ENCODE measurements around the gene TMEM115. TPM values are rescaled to one million over a fixed set of nuclear protein-coding genes. Genes with fewer than 3 reads are reported as not detected.
"Not testable (repeated sequence)": the region's sequence is repeated elsewhere in the genome, so short reads cannot be mapped to it uniquely, and the experiment has no call there.

Gene TMEM115
- total and polyA plus RNA-seq, 5 experiments from 2014 or later: 15.2 to 29.8 (median 28.7) TPM

- H3K9me3 Mint-ChIP-seq: no peaks in the 10 kb centered on the region
- no peaks in the 10 kb centered on the region for H3K36me3 Mint-ChIP-seq
- DNase-seq (no peak), ATAC-seq (no peak)
- H3K4me1 Mint-ChIP-seq: peaks cover 19 to 55% (median 44%) of the 10 kb centered on the region in 4 donors
- POLR2A ChIA-PET: interaction anchor here (0.8 to 5.7 kb wide), 5 partner anchors 9 to 28 kb away, joined by 3 to 53 read pairs (median 16); partner anchors contain the start of genes HYAL3, IFRD2, NAA80 and RASSF1
- no peaks in the 10 kb centered on the region for H3K27me3 Mint-ChIP-seq
- peak overlapping the region; percentile 12 to 96 (median 46) for H3K4me3 Mint-ChIP-seq
- H3K27ac Mint-ChIP-seq: peak overlapping the region in 2 of 10 donors; percentile 67 to 69
Measured at GRCh38 chr3:50319181-50319893, 40.0 kb downstream of the TMEM115 start.

- DNase-seq (no peak), ATAC-seq (no peak)
- H3K27me3 Mint-ChIP-seq: no peaks in the 10 kb centered on the region
- H3K4me3 Mint-ChIP-seq: peak overlapping the region in 6 of 10 donors; percentile 9 to 95 (median 48)
- H3K4me1 Mint-ChIP-seq: peaks cover 19 to 55% (median 45%) of the 10 kb centered on the region in 4 donors
- POLR2A ChIA-PET: interaction anchor here (0.8 to 3.4 kb wide), 5 partner anchors 9 to 27 kb away, joined by 3 to 17 read pairs (median 9); partner anchors contain the start of genes HYAL3, IFRD2, NAA80 and TUSC2
- peak overlapping the region in 3 of 10 donors; percentile 49 to 74 (median 68) for H3K27ac Mint-ChIP-seq
- H3K9me3 Mint-ChIP-seq: no peaks in the 10 kb centered on the region
- no peaks in the 10 kb centered on the region for H3K36me3 Mint-ChIP-seq
Measured at GRCh38 chr3:50318615-50319014, 40.7 kb downstream of the TMEM115 start.

GRCh38 chr3:50318163-50318562 is 41.2 kb downstream of the TMEM115 start:
- ATAC-seq (no peak), DNase-seq (no peak)
- H3K9me3 Mint-ChIP-seq: no peaks in the 10 kb centered on the region
- no peaks in the 10 kb centered on the region for H3K27me3 Mint-ChIP-seq
- POLR2A ChIA-PET: interaction anchor here (0.8 to 4.7 kb wide), 6 partner anchors 10 to 26 kb away, joined by 3 to 27 read pairs (median 6); partner anchors contain the start of genes HYAL3, IFRD2, NAA80 and TUSC2
- peaks cover 19 to 55% (median 43%) of the 10 kb centered on the region in 4 donors for H3K4me1 Mint-ChIP-seq
- H3K36me3 Mint-ChIP-seq: no peaks in the 10 kb centered on the region
- peak overlapping the region in 4 of 10 donors; percentile 9 to 95 (median 52) for H3K4me3 Mint-ChIP-seq
- H3K27ac Mint-ChIP-seq: peak overlapping the region in 1 of 10 donors; percentile 49

- ATAC-seq (no peak), DNase-seq (no peak)
- H3K4me3 Mint-ChIP-seq: peak overlapping the region in 1 of 10 donors; percentile 84
- H3K36me3 Mint-ChIP-seq: no peaks in the 10 kb centered on the region
- POLR2A ChIA-PET: interaction anchor here (0.6 to 4.7 kb wide), 6 partner anchors 11 to 84 kb away, joined by 3 to 27 read pairs (median 6); partner anchors contain the start of genes HYAL3, IFRD2, NAA80 and TUSC2
- H3K9me3 Mint-ChIP-seq: no peaks in the 10 kb centered on the region
- H3K27ac Mint-ChIP-seq: peak overlapping the region in 2 of 10 donors; percentile 91 to 93
- peaks cover 19 to 51% (median 40%) of the 10 kb centered on the region in 4 donors for H3K4me1 Mint-ChIP-seq
- no peaks in the 10 kb centered on the region for H3K27me3 Mint-ChIP-seq
Measured at GRCh38 chr3:50317300-50317699, 42.0 kb downstream of the TMEM115 start.

GRCh38 chr3:50316657-50317242 is 42.6 kb downstream of the TMEM115 start:
- peak overlapping the region; percentile 7 to 84 (median 65) for H3K4me3 Mint-ChIP-seq
- no peaks in the 10 kb centered on the region for H3K27me3 Mint-ChIP-seq
- H3K4me1 Mint-ChIP-seq: peaks cover 19 to 48% (median 40%) of the 10 kb centered on the region in 4 donors
- DNase-seq (peak in 8 of 10 donors; percentile 24 to 79 (median 41)), ATAC-seq (peak; percentile 67 to 68)
- no peaks in the 10 kb centered on the region for H3K36me3 Mint-ChIP-seq
- peak overlapping the region; percentile 67 to 94 (median 86) for H3K27ac Mint-ChIP-seq
- H3K9me3 Mint-ChIP-seq: no peaks in the 10 kb centered on the region
- POLR2A ChIA-PET: interaction anchor here (0.6 to 4.7 kb wide), 3 partner anchors 17 to 83 kb away, joined by 3 to 27 read pairs (median 9); partner anchors contain the start of genes HYAL3, IFRD2 and NAA80

GRCh38 chr3:50314816-50315215 is 44.5 kb downstream of the TMEM115 start:
- Mint-ChIP-seq H3K27ac (peak overlapping the region in 2 of 10 donors; percentile 49 to 63), H3K9me3 (no peaks in the 10 kb centered on the region), H3K27me3 (no peaks in the 10 kb centered on the region), H3K36me3 (no peaks in the 10 kb centered on the region), H3K4me3 (no peak overlapping the region), H3K4me1 (peaks cover 16 to 36% (median 30%) of the 10 kb centered on the region in 4 donors)
- POLR2A ChIA-PET: interaction anchor here (1.5 to 4.7 kb wide), 2 partner anchors 15 to 22 kb away, joined by 4 to 27 read pairs; partner anchors contain the start of genes HYAL3 and NAA80
- no peak for DNase-seq
- no peak for ATAC-seq

GRCh38 chr3:50314342-50314741 is 45.0 kb downstream of the TMEM115 start:
- H3K4me3 Mint-ChIP-seq: no peak overlapping the region
- H3K27me3 Mint-ChIP-seq: no peaks in the 10 kb centered on the region
- H3K4me1 Mint-ChIP-seq: peaks cover 13 to 31% (median 27%) of the 10 kb centered on the region in 4 donors
- DNase-seq (no peak), ATAC-seq (no peak)
- no peaks in the 10 kb centered on the region for H3K36me3 Mint-ChIP-seq
- H3K27ac Mint-ChIP-seq: peak overlapping the region in 6 of 10 donors; percentile 5 to 65 (median 45)
- POLR2A ChIA-PET: interaction anchor here (1.5 to 4.7 kb wide), 2 partner anchors 15 to 22 kb away, joined by 4 to 27 read pairs; partner anchors contain the start of genes HYAL3 and NAA80
- H3K9me3 Mint-ChIP-seq: no peaks in the 10 kb centered on the region

DNA sequence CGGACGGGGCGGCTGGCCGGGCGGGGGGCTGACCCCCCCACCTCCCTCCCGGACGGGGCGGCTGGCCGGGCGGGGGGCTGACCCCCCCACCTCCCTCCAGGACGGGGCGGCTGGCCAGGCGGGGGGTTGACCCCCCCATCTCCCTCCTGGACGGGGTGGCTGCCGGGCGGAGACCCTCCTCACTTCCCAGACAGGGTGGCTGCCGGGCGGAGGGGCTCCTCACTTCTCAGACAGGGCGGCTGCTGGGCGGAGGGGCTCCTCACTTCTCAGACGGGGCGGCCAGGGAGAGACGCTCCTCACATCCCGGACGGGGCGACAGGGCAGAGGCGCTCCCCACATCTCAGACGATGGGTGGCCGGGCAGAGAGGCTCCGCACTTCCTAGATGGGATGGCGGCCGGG is 47.3 kb downstream of the TMEM115 start:
- DNase-seq, ATAC-seq, H3K36me3 Mint-ChIP-seq, H3K4me3 Mint-ChIP-seq, H3K9me3 Mint-ChIP-seq, POLR2A ChIA-PET, H3K27me3 Mint-ChIP-seq, H3K27ac Mint-ChIP-seq: not testable (repeated sequence)
- peaks cover 9 to 19% (median 15%) of the 10 kb centered on the region in 4 donors for H3K4me1 Mint-ChIP-seq

Other genes with a start within 250 kb of the TMEM115 start
- gene SEMA3F, start 204.2 kb downstream of the TMEM115 start, total RNA-seq: not detected
- not detected for gene SEMA3F, start 204.2 kb downstream of the TMEM115 start, polyA plus RNA-seq
- gene GNAT1, start 167.9 kb downstream of the TMEM115 start, total RNA-seq: not detected
- not detected for gene GNAT1, start 167.9 kb downstream of the TMEM115 start, polyA plus RNA-seq
- gene SLC38A3, start 154.2 kb downstream of the TMEM115 start, total RNA-seq: not detected
- not detected for gene SLC38A3, start 154.2 kb downstream of the TMEM115 start, polyA plus RNA-seq
- 100 to 1,000 TPM; 253 to 258 TPM for gene GNAI2, start 123.3 kb downstream of the TMEM115 start, total RNA-seq
- 100 to 1,000 TPM; 405 to 534 (median 417) TPM for gene GNAI2, start 123.3 kb downstream of the TMEM115 start, polyA plus RNA-seq
- 1 to 10 TPM; 1.0 to 1.1 TPM for gene SEMA3B, start 90.4 kb downstream of the TMEM115 start, total RNA-seq
- gene SEMA3B, start 90.4 kb downstream of the TMEM115 start, polyA plus RNA-seq: under 1 TPM in 1 of 3 donors, not detected in 2; 0.09 TPM
- gene LSMEM2, start 80.4 kb downstream of the TMEM115 start, total RNA-seq: not detected
- gene LSMEM2, start 80.4 kb downstream of the TMEM115 start, polyA plus RNA-seq: under 1 TPM in 2 of 3 donors, not detected in 1; 0.15 to 0.21 TPM
- gene IFRD2, start 67.1 kb downstream of the TMEM115 start, total RNA-seq: 10 to 100 TPM; 68.9 TPM
- gene IFRD2, start 67.1 kb downstream of the TMEM115 start, polyA plus RNA-seq: 10 to 100 TPM; 59.4 to 69.7 (median 60.7) TPM
- gene HYAL3, start 60.1 kb downstream of the TMEM115 start, total RNA-seq: 1 to 10 TPM; 3.2 to 4.7 TPM
- 1 to 10 TPM; 2.5 to 3.8 (median 3.0) TPM for gene HYAL3, start 60.1 kb downstream of the TMEM115 start, polyA plus RNA-seq
- 10 to 100 TPM; 33.8 to 36.8 TPM for gene NAA80, start 60.1 kb downstream of the TMEM115 start, total RNA-seq
- 10 to 100 TPM; 10.8 to 18.7 (median 17.4) TPM for gene NAA80, start 60.1 kb downstream of the TMEM115 start, polyA plus RNA-seq
- under 1 TPM; 0.16 to 0.39 TPM for gene HYAL1, start 55.9 kb downstream of the TMEM115 start, total RNA-seq
- gene HYAL1, start 55.9 kb downstream of the TMEM115 start, polyA plus RNA-seq: under 1 TPM in 2 of 3 donors, not detected in 1; 0.54 to 0.75 TPM
- gene HYAL2, start 36.8 kb downstream of the TMEM115 start, total RNA-seq: 1 to 10 TPM; 2.0 to 2.5 TPM
- 1 to 10 TPM; 1.8 to 6.1 (median 3.4) TPM for gene HYAL2, start 36.8 kb downstream of the TMEM115 start, polyA plus RNA-seq
- gene TUSC2, start 31.3 kb downstream of the TMEM115 start, total RNA-seq: 10 to 100 TPM; 21.8 to 22.7 TPM
- gene TUSC2, start 31.3 kb downstream of the TMEM115 start, polyA plus RNA-seq: 10 to 100 TPM; 48.4 to 54.3 (median 53.7) TPM
- gene RASSF1, start 18.7 kb downstream of the TMEM115 start, total RNA-seq: 10 to 100 TPM; 67.3 to 70.8 TPM
- gene RASSF1, start 18.7 kb downstream of the TMEM115 start, polyA plus RNA-seq: 10 to 100 TPM; 50.8 to 87.6 (median 68.1) TPM
- gene ZMYND10, start 13.8 kb downstream of the TMEM115 start, total RNA-seq: 1 to 10 TPM; 3.6 to 4.0 TPM
- gene ZMYND10, start 13.8 kb downstream of the TMEM115 start, polyA plus RNA-seq: not detected
- gene NPRL2, start 8.7 kb downstream of the TMEM115 start, total RNA-seq: 10 to 100 TPM; 52.8 to 63.8 TPM
- 10 to 100 TPM; 36.2 to 45.3 (median 36.4) TPM for gene NPRL2, start 8.7 kb downstream of the TMEM115 start, polyA plus RNA-seq
- 10 to 100 TPM; 29.7 to 34.5 TPM for gene CYB561D2, start 8.7 kb downstream of the TMEM115 start, total RNA-seq
- 10 to 100 TPM; 45.5 to 48.2 (median 47.7) TPM for gene CYB561D2, start 8.7 kb downstream of the TMEM115 start, polyA plus RNA-seq
- 1 to 10 TPM; 4.0 to 4.9 TPM for gene CACNA2D2, start 144.1 kb upstream of the TMEM115 start, total RNA-seq
- gene CACNA2D2, start 144.1 kb upstream of the TMEM115 start, polyA plus RNA-seq: 1 to 10 TPM in 1 of 3 donors, under 1 TPM in 2; 0.40 to 1.5 (median 0.40) TPM
- gene C3orf18, start 208.2 kb upstream of the TMEM115 start, total RNA-seq: 10 to 100 TPM; 17.7 to 18.4 TPM
- gene C3orf18, start 208.2 kb upstream of the TMEM115 start, polyA plus RNA-seq: 10 to 100 TPM; 14.1 to 17.3 (median 14.2) TPM
- 10 to 100 TPM; 65.1 to 67.1 TPM for gene HEMK1, start 210.0 kb upstream of the TMEM115 start, total RNA-seq
- gene HEMK1, start 210.0 kb upstream of the TMEM115 start, polyA plus RNA-seq: 10 to 100 TPM; 20.2 to 43.1 (median 30.3) TPM